ENCODE measurements around the gene CCDC7. TPM values are rescaled to one million over a fixed set of nuclear protein-coding genes. Genes with fewer than 3 reads are reported as not detected.
"Not testable (repeated sequence)": the region's sequence is repeated elsewhere in the genome, so short reads cannot be mapped to it uniquely, and the experiment has no call there.

Gene CCDC7
- total RNA-seq, 1 experiment from 2014 or later: 6.9 TPM

DNA sequence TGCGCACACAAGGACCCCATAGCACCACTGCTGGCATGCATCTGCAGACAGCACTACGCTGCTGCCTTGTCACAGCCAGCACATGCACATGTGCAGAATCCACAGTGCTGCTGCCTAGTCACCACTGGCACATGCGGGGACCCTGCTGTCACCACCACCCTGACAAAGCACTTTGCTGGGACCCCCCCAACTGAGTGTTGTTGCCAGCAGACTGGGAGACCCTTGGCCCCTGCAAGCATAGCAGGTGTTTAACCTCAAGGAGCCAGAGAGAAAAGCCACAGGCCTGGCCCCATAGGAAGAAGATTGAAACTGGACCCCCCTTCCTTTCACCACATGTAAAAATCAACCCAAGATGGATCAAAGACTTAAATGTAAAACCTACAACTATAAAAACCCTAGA lies 300.9 kb downstream of the CCDC7 start:
- H3F3A ChIP-seq (ENCODE audit: insufficient read depth, low read depth): no peaks in the 10 kb centered on the region
- H3K9me2 ChIP-seq (ENCODE audit: insufficient read depth): no peaks in the 10 kb centered on the region
- H4K20me1 ChIP-seq (ENCODE audit: insufficient read depth): no peaks in the 10 kb centered on the region
- H3K79me2 ChIP-seq (ENCODE audit: low read depth): no peaks in the 10 kb centered on the region
- H3K4me2 ChIP-seq: no peak overlapping the region
- H3K27ac ChIP-seq: no peak overlapping the region
- no peak overlapping the region for H2AFZ ChIP-seq
- intact Hi-C loops (cut with micrococcal nuclease; ENCODE audit: unreplicated experiment): no loop called here
- TF ChIP-seq, protein P1, sequence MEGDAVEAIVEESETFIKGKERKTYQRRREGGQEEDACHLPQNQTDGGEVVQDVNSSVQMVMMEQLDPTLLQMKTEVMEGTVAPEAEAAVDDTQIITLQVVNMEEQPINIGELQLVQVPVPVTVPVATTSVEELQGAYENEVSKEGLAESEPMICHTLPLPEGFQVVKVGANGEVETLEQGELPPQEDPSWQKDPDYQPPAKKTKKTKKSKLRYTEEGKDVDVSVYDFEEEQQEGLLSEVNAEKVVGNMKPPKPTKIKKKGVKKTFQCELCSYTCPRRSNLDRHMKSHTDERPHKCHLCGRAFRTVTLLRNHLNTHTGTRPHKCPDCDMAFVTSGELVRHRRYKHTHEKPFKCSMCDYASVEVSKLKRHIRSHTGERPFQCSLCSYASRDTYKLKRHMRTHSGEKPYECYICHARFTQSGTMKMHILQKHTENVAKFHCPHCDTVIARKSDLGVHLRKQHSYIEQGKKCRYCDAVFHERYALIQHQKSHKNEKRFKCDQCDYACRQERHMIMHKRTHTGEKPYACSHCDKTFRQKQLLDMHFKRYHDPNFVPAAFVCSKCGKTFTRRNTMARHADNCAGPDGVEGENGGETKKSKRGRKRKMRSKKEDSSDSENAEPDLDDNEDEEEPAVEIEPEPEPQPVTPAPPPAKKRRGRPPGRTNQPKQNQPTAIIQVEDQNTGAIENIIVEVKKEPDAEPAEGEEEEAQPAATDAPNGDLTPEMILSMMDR (conservative IDR thresholded peaks at IDR 0.05): no peak
- no peak for TF ChIP-seq EZH2 (IDR thresholded peaks at IDR 0.05; ENCODE audit: low read depth)
- H3K36me3 ChIP-seq (ENCODE audit: low read depth): no peaks in the 10 kb centered on the region
- DNase-seq: no peak
- ChIA-PET POLR2A (ENCODE audit: unreplicated experiment) (no interaction called here), CTCF (no interaction called here)
- H3K4me1 ChIP-seq (replicated peaks; ENCODE audit: insufficient read depth): no peaks in the 10 kb centered on the region
- BruUV-seq (replicated peaks): no TSS peak
- H3K4me3 ChIP-seq: no peak overlapping the region
- no peaks in the 10 kb centered on the region for H3K9me3 ChIP-seq (ENCODE audit: insufficient read depth, low read depth)
- no peaks in the 10 kb centered on the region for H3K27me3 ChIP-seq (ENCODE audit: insufficient read depth, low read depth)

DNA sequence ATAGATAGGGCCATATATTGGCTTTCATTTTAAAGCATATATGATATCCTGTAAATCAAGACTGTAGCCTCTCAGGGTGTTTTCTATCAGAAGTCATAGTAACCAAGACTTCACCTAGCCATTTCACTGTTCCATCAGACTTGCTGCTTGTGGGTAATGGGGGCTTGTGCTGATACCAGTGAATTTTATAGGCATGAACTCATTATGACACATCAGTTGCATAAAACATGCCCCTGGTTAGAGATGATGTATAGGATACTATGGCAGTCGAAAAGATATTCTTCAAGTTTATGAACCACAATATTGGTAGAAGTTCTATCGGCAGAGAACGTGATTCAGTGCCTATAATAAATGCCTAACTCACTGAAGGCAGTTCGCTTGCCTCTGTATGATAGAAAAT lies 305.6 kb downstream of the CCDC7 start:
- no TSS peak for BruUV-seq (replicated peaks)
- intact Hi-C loops (cut with micrococcal nuclease; ENCODE audit: unreplicated experiment): no loop called here
- Histone ChIP-seq H3K36me3 (ENCODE audit: low read depth) (no peaks in the 10 kb centered on the region), H3K27ac (no peak overlapping the region), H4K20me1 (ENCODE audit: insufficient read depth) (no peaks in the 10 kb centered on the region), H3K9me2 (ENCODE audit: insufficient read depth) (no peaks in the 10 kb centered on the region), H3K9me3 (ENCODE audit: insufficient read depth, low read depth) (no peaks in the 10 kb centered on the region; the same call in 1 of the 2 replicates), H3F3A (ENCODE audit: insufficient read depth, low read depth) (no peaks in the 10 kb centered on the region), H3K4me2 (no peak overlapping the region), H2AFZ (no peak overlapping the region), H3K79me2 (ENCODE audit: low read depth) (no peaks in the 10 kb centered on the region), H3K4me1 (replicated peaks; ENCODE audit: insufficient read depth) (no peaks in the 10 kb centered on the region), H3K4me3 (no peak overlapping the region), H3K27me3 (ENCODE audit: insufficient read depth, low read depth) (no peaks in the 10 kb centered on the region)
- TF ChIP-seq, protein P1 (conservative IDR thresholded peaks at IDR 0.05): no peak
- TF ChIP-seq EZH2 (IDR thresholded peaks at IDR 0.05; ENCODE audit: low read depth): no peak
- DNase-seq: no peak
- CTCF ChIA-PET: interaction anchor here (0.6 kb wide), 1 partner anchor 170 kb away, joined by 3 read pairs; no protein-coding TSS in a partner anchor
- POLR2A ChIA-PET (ENCODE audit: unreplicated experiment): interaction anchor here (0.6 kb wide), 1 partner anchor 1768 kb away, joined by 4 read pairs; no protein-coding TSS in a partner anchor

DNA sequence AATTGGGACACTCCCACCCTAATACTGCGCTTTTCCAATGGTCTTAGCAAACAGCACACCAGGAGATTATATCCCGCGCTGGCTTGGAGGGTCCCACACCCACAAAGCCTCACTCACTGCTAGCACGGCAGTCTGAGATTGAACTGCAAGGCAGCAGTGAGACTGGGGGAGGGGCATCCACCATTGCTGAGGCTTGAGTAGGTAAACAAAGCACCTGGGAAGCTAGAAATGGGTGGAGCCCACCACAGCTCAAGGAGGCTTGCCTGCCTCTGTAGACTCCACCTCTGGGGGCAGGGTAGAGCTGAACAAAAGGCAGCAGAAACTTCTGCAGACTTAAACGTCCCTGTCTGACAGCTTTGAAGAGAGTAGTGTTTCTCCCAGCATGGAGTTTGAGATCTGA lies 309.0 kb downstream of the CCDC7 start:
- H3K79me2 ChIP-seq (ENCODE audit: low read depth); H3K27me3 ChIP-seq (ENCODE audit: insufficient read depth, low read depth); intact Hi-C loops (cut with micrococcal nuclease; ENCODE audit: unreplicated experiment); H2AFZ ChIP-seq; H3K9me3 ChIP-seq (ENCODE audit: insufficient read depth, low read depth); H4K20me1 ChIP-seq (ENCODE audit: insufficient read depth); H3K4me2 ChIP-seq; H3K4me1 ChIP-seq (replicated peaks; ENCODE audit: insufficient read depth); H3K27ac ChIP-seq; POLR2A ChIA-PET (ENCODE audit: unreplicated experiment); H3F3A ChIP-seq (ENCODE audit: insufficient read depth, low read depth); H3K9me2 ChIP-seq (ENCODE audit: insufficient read depth); BruUV-seq (replicated peaks); DNase-seq; CTCF ChIA-PET; H3K4me3 ChIP-seq; H3K36me3 ChIP-seq (ENCODE audit: low read depth): not testable (repeated sequence)

DNA sequence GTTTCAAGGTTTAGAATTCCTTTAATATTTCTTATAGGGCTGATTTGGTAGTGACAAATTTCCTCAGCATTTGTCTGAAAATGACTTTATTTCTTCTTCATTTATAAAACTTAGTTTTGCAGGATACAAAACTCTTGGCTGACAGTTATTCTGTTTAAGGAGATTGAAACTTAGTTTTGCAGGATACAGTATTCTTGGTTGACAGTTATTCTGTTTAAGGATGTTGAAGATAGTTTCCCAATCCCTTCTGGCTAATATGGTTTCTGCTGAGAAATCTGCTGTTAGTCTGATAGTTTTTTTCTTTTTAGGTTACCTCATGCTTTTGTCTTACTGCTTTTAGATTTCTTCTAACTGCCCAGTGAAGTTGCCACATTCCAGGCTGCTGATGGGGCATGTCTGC lies 325.3 kb downstream of the CCDC7 start:
- Histone ChIP-seq H3K36me3 (ENCODE audit: low read depth) (no peaks in the 10 kb centered on the region), H3F3A (ENCODE audit: insufficient read depth, low read depth) (no peaks in the 10 kb centered on the region), H4K20me1 (ENCODE audit: insufficient read depth) (no peaks in the 10 kb centered on the region), H2AFZ (no peak overlapping the region), H3K27ac (no peak overlapping the region), H3K27me3 (ENCODE audit: insufficient read depth, low read depth) (no peaks in the 10 kb centered on the region), H3K9me2 (ENCODE audit: insufficient read depth) (no peaks in the 10 kb centered on the region), H3K4me1 (replicated peaks; ENCODE audit: insufficient read depth) (no peaks in the 10 kb centered on the region), H3K9me3 (ENCODE audit: insufficient read depth, low read depth) (no peaks in the 10 kb centered on the region; the same call in 1 of the 2 replicates), H3K79me2 (ENCODE audit: low read depth) (no peaks in the 10 kb centered on the region), H3K4me2 (no peak overlapping the region), H3K4me3 (no peak overlapping the region)
- DNase-seq: no peak
- no TSS peak for BruUV-seq (replicated peaks)
- POLR2A ChIA-PET (ENCODE audit: unreplicated experiment): no interaction called here
- no peak for TF ChIP-seq EZH2 (IDR thresholded peaks at IDR 0.05; ENCODE audit: low read depth)
- TF ChIP-seq, protein P1 (conservative IDR thresholded peaks at IDR 0.05): no peak
- intact Hi-C loops (cut with micrococcal nuclease; ENCODE audit: unreplicated experiment): no loop called here
- CTCF ChIA-PET: interaction anchor here (0.6 kb wide), 1 partner anchor 1868 kb away, joined by 4 read pairs; no protein-coding TSS in a partner anchor
